Suppressor macrophage treated with lipopolysaccharide for 4 hours (primary cell): ENCODE data around the gene SLC22A14.
"Not testable (repeated sequence)": the region's sequence is repeated elsewhere in the genome, so short reads cannot be mapped to it uniquely, and the experiment has no call there.

Experiments used
- DNase-seq: peaks from one replicate; pipeline ENCODE4 v3.0.0-alpha.2; 2020

Gene SLC22A14

DNA sequence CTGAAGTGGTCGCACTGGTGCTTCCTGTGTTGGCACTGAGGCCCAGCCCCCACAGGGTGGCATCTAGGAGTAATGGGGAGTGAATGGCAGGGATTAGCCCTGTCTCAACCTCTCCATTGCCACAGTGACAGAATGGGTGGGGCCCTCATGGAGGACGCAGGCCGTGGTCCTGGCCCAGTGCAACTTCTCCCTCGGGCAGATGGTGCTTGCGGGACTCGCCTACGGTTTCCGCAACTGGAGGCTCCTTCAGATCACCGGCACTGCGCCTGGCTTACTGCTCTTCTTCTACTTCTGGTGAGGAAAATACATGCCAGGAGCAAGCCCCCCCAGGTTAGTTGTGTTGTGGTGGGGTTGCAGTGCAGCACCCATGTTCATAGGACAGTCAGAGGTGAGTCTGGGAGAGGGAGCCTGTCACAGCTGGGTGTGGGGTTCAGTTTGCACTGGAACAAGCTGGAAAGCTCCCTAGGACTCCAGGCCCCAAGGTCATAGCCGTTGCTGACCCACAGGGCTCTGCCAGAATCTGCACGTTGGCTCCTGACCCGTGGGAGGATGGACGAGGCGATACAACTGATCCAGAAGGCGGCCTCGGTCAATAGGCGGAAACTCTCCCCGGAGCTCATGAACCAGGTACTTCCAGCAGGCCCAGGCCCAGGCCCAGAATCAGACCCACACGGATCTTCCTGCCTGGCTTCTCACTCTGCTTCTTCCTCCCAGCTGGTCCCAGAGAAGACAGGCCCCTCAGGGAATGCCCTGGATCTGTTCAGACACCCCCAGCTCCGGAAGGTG is 7.0 kb upstream of the SLC22A14 start:
- DNase-seq, result no peak

DNA sequence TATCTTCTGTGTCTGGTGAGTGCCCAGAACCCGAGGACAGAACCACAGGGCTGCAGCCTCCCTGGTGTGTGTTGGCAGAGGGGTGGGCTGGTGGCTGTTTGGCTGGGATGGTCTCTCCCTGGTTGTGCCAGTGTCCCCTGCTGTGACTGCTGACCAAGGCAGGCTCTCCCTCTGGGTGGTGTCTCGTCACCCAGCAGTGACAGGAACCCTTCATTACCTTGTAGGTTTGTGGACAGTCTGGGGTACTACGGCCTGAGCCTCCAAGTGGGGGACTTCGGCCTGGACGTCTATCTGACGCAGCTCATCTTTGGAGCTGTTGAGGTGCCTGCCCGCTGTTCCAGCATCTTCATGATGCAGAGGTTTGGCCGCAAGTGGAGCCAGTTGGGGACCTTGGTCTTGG is 6.4 kb upstream of the SLC22A14 start:
- no peak for DNase-seq

DNA sequence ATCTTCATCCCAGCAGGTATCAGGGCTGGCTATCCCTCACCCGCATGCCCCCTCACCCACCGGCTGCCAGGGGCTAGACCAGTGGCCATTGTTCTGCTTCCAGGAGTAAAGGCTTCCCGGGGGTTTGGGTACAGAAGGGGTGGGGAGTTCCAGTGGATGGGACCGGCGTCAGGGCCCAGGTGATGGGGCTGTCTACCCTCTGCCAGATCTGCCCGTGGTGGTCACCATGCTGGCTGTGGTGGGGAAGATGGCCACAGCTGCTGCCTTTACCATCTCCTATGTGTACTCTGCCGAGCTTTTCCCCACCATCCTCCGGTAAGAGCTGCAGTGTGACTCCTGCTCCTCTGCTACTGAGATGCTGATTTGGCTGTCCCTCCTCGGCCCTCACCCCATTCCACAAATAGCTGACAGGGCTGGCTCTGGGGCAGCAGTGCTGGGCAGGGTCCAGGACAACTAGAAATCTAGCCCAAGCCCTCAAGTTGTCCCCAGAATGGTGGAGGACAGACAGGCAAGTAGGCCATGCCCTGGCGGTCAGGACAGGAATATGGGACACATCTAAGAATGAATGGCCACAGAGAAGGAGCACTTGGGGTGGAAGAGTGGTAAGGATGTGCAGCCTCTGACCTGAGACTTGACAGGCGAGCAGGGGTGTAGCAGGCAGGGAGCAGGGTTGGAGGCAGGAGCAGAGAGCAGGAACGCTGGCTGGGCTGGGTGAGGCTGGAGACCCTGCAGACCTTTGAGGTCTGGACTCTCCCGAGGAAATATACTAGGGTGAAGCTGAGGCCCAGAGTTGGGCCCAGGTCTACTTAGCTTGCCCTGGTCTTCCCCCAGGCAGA is 5.8 kb upstream of the SLC22A14 start:
- DNase-seq, result no peak

DNA sequence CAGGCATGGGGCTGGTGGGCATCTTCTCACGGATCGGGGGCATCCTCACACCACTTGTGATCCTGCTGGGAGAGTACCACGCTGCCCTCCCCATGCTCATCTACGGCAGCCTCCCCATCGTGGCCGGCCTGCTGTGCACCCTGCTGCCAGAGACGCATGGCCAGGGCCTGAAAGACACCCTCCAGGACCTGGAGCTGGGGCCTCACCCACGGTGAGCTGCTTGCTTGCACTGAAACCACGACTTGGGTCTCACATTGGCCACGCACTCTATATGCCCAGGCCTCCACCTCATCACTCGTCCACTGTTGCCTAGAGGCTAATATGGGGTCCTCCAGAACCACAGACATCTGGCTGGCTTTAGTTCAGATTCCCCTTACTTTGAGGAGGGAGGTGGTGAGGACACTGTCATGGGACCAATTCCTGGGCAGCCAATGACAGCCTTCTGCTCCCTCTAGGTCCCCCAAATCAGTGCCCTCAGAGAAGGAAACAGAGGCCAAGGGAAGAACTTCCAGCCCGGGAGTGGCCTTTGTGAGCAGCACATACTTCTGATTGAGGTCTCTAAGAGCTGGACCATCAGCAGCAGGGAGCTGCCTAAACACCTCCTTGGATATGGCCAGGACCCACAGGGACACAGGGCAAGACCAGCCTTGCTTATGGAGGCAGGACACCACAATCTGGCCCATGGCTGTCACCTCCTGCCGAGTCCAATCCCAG is 5.0 kb upstream of the SLC22A14 start:
- no peak for DNase-seq

DNA sequence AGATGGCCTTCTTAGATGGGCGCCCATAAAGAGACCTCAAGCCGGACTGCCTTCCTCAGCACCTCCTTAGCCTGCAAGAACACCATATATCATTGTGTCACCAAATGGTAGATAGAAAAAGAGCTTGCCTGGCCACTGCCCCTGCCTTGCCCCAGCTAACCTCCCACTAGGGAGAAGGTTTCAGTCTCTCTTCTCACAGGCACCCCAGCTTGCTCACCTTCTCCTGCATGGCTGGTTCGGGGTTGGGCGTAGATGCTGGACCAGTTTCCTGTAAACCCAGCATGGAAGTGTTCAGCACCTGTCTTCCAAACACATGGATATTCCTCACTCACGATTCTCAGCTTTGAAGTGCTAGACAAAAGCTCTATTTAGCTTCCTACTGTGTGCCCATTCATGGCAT is 3.3 kb upstream of the SLC22A14 start:
- no peak for DNase-seq

DNA sequence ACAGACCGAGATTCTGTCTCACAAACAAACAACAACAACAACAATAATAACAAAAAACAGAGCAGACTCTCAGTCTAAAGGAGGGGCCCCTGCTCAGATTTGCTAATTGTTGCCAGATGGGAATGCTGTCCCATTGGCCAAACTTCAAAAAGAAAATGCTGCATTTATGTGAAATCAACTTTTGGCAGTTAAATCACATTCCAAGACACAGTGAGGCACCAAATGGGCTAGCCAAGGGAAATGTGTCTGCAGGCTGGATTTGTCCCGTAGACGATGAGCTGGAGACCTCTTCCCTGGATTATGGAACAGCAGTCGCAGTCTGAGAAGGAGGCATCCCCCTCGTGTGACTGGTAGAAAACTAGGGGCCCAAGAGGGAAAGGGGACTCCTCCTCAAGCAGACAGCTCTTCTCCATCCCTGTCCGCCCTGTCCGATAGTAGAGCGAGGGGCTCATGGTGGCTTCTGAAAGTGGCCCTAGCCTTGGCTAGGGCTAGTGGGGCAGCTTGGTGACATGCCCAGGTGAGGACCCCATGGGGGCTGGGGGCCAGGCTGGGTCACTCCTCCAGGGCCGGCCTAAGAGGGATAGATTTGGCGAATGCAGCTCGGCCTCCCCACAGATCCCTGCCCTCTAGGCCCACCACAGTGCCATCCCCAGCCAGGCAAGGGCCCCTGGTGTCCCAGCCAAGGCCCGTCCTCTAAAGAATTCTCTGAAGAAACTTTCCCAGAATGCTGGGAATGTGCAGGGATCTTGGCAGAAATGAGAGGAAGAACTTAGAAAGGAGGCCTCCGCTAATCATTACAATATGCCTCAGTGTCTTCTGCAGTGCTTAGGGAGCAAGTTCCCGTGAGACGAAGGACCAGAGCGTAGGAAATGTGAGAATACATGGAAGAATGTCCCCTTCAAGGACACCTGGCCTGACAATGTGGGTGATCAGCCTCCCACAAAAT is 2.0 kb downstream of the SLC22A14 start:
- DNase-seq, result no peak

DNA sequence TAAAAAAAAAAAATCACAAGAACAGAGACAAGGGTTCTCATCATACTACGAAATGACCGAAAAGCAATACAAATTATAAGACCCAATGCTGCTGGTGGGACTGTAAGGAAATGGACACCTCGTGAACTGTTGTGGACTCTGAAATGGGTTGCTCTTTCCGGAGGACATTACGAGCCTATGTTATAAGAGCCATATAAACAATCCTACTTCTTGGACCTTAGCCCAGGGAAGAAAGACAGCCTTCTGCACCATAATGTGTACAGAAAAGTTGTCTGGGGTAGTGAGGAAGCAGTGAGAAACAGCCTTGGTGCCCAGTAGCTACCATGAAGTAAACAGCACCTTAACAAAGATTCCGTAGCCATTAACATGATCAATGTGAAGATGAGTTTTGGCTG is 2.7 kb downstream of the SLC22A14 start:
- no peak for DNase-seq

DNA sequence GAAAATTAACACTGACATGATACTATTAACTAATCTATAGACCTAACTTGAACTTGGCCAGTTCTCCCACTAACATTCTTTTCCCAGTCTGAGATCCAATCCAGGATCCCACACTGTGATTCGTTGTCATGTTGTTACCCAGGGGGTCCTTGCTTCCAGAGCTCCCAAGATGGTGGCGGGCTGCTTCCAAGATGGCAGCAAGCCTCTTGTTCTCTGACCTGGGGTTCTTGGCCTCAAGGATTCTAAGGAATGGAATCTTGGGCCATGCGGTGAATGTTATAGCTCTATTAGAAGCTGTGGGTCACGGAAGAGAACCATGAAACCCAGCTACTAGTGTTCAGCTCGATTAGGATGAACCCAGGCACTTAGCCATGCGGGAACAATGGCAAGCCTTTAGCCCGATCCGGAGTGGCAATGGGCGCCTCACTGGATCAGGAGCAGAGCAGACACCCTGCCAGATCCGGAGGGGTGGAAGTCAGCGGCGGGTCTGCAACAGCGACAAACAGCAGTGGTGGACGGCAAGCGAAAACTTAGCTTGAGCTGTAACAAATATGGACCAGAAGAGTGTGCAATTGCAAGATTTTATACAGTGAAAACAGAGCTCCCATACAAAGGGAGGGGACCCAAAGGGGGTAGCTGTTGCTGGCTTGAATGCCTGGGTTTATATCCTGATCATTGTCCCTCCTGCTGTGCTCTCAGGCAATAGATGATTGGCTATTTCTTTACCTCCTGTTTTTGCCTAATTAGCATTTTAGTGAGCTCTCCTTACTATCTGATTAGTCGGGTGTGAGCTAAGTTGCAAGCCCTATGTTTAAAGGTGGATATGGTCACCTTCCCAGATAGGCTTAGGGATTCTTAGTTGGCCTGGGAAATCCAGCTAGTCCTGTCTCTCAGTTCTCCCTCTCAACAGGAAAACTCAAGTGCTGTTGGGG is 7.5 kb downstream of the SLC22A14 start:
- not testable (repeated sequence) for DNase-seq

DNA sequence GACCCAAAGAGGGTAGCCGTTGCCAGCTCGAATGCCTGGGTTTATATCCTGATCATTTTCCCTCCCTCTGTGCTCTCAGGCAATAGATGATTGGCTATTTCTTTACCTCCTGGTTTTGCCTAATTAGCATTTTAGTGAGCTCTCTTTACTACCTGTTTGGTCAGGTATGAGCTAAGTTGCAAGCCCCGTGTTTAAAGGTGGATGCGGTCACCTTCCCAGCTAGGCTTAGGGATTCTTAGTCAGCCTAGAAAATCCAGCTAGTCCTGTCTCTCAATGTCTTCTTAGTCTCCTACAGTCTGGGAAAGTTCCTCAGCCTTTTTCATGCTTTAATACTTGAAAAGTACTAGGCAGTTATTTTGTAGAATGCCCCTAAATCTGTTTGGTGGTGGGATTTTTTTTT is 15.0 kb downstream of the SLC22A14 start:
- DNase-seq, result not testable (repeated sequence)

DNA sequence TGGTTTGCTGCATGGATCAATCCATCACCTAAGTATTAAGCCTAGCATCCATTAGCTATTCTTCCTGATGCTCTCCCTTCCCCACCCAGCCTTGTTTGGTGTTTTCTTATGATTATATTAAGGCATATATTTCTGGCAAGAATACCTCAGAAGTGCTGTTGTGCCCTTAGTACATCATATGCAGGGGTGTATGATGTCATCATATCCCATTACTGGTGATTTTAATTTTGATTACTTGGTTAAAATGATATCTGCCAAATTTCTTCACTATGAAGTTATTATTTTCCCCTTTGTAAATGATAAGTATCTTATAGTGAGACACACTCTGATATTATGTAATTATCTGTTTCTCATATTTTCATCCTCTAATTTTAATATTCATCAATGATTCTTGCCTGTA is 15.4 kb downstream of the SLC22A14 start:
- DNase-seq, result no peak

DNA sequence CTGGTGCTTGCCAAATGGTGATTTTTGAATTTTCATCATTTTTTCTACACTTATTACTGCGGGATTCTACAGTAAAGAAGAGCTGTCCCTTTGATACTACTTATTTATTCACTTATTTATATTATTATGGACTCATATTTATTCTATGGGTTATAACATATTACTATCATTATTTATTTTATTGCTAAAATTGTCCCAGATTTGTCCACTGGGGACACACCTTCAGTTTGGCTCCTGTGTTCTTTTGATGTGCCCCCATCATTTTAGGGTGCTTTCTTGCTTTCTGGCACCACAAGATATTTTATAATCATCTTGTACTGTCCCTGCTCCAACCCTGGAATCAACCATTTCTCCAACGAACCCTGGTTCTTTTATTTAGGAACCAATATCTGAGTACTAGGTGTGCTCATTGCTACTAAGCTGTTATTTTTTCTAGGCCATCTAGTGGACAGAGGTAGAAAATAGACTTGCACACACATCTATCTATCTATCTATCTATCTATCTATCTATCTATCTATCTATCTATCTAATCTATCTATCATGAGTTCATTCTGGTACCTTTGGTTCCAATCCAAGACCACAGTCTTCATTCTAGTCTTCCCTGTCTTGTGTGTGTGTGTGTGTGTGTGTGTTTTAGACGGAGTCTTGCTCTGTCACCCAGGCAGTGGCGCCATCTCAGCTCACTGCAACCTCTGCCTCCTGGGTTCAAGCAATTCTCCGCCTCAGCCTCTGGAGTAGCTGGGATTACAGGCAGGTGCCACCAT is 16.0 kb downstream of the SLC22A14 start:
- DNase-seq, result no peak

DNA sequence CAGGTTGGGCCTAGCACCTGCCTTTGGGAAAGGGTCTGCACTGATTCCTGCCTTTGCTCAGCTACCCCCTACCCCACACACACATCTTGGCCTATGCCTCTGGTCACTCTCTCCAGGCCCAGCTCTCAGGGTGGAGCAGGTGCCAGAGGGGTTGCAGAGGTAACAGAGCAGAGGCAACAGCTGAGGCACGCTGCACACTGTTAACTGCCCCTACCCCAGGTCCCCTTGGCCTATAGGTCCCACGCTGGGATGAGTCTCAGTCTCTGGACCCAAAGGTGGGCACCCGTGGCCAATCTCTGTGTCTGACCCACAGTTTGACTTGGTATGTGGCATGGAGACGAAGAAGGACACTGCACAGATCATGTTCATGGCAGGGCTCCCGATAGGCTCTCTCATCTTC is 24.8 kb downstream of the SLC22A14 start:
- DNase-seq, result no peak

DNA sequence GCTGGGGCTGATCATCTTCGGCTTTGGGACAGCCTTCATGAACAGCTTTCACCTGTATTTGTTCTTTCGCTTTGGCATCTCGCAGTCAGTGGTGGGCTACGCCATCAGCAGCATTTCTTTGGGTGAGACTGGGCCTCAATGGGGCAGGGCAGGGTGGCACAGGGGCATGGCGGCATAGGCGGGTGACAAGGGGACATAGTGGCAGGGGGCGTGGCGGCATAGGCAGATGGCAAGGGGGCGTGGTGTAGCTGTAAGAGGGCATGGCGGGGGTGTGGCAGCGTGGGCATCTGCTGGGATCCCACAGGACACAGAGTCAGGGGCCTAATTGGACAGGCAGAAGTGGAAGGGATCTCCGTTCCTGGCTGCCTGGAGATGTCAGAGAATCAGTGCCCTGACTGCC is 25.5 kb downstream of the SLC22A14 start:
- no peak for DNase-seq

DNA sequence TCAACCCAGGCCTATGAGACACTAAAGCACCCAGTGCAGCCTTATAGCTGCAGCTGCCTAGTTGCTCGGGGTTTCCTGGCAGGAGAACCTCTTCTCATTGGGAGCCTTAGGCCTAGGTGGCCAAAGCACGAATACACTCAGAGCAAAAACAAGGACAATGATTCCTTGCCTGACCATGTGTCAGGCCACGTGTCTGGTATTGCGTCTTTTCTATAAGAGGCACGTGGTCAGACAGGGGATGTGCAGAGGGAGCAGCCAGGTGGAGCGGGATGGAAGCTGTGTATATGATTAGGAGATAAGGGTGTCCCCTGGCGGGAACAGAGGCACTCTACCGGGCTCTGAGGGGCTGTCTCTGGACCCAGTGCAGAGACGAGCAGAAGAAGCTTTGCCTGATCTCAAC is 26.4 kb downstream of the SLC22A14 start:
- no peak for DNase-seq

DNA sequence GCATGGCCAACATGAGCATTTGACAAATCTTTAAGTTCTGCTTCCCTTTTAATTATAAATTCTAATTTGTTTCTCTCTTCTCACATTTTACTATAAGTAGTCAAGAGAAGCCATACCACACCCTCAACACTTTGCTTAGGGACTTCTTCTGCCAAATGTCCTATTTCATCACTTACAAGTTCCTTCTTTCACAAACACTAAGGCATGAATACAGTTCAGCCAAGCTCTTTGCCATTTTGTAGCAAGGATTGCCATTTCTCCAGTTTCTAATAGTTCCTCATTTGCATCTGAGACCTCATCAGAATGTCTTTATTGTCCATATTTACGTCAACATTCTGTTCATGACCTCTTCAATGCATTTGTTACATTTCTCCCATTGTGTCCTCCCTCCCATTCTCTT is 29.4 kb downstream of the SLC22A14 start:
- peak; percentile 67 for DNase-seq

DNA sequence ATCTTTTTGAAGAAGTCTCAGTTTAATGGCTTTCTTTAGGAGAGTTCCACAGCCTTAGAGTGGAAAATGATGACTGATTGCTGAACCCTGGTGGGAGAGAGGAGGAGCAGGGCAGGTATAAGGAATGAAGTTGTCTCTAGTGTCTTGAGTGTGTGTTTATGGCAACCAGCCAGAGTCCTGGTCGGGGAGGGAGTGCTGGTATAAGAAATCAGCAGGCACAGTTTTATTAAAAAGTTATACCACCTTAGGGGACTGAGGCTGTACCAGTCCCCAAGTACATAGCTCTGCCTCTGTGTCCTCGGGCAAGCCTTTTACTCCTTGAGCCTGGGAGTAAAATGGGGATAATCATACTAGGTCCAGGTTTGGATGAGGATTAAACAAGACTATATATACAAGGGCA is 29.8 kb downstream of the SLC22A14 start:
- no peak for DNase-seq

DNA sequence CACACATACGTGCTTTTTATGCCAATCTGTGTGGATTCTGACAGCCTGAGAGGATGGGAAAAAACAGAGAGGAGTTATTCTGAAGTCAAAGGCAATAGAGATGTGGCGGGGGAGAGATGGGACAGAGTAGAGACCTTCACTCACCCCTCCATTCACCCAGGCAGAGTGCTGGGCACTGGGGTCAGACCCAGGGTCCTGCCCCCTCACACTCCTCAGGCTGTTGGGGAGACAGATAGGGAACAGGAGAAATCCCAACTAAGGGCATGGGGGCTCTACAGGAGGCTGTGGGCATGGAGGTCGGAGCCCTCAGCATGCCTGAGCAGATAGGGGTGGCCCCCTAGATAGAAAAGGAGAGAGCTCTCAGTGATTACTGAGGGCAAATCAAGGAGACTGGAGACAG is 30.3 kb downstream of the SLC22A14 start:
- DNase-seq, result no peak

DNA sequence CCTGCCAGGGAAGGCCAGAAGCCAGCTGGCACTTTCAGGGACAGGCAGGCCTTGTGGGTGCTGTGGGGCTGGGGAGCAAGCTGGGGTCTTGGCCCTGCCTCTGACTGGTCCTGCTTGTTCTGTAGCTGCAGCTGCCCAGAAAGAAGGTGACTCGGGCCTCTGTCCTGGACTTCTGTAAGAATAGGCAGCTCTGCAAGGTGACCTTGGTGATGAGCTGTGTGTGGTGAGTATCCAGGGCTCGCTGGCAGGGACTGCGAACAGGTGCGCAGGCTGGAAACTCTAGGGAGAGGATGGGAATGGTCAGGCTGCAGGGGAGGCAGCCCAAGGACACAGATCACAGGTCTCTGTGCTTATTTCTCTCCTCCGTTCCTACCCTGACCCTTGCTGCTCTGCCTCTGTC is 31.2 kb downstream of the SLC22A14 start:
- no peak for DNase-seq

DNA sequence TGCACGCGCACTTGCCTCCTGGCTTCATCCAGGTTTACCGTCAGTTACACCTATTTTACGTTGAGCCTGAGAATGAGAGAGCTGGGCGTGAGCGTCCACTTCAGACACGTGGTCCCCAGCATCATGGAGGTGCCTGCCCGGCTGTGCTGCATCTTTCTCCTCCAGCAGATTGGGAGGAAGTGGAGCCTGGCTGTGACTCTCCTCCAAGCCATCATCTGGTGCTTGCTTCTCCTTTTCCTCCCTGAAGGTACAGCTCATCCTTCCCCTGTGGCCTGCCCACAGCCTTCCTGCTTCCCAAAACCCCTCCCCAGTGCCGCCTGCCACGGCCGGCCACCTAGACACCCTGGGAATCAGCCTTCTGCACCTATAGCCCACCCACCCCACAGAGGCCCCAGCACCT is 31.6 kb downstream of the SLC22A14 start:
- DNase-seq, result peak; percentile 67

DNA sequence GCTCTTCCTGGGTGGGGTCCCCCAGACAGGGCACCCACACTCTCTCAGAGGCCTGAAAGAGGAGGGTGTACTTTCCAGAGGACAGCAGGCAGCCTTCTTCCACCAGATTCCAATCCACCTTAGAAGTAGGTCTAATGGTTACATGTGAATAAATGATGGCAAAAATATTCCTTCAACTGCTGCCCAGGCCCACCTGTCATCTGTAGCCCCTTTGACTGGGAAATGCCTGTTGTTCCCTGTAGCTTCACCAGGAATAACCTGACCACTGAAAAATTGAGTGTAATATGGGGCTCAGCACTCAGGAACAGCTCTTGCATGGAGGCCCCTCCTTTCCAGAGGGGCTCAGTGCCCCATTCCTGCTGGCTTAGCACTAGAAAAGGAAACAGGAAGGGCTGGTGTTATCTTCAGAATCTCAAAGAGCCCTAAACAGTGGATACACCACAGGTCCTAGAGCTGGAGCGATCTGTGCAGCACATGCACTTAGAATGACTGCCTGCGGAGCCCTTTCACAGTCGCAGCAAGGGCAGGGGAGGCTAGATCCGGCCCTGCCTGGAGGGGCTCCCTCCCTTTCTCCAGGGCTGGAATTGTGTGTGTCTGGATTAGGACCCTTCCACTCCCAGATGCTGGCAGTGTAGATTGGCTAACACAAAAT is 32.1 kb downstream of the SLC22A14 start:
- no peak for DNase-seq
